HG03139 (cell line): Measurements from ENCODE around the gene LTF.
"Not testable (repeated sequence)": the region's sequence is repeated elsewhere in the genome, so short reads cannot be mapped to it uniquely, and the experiment has no call there.

ENCODE experiments used
- ATAC-seq: cut with Tn5 transposase; IDR thresholded peaks from one replicate; pipeline ENCODE4 v1.9.1; 2021; ENCODE audit not compliant: unreplicated experiment

LTF gene

DNA sequence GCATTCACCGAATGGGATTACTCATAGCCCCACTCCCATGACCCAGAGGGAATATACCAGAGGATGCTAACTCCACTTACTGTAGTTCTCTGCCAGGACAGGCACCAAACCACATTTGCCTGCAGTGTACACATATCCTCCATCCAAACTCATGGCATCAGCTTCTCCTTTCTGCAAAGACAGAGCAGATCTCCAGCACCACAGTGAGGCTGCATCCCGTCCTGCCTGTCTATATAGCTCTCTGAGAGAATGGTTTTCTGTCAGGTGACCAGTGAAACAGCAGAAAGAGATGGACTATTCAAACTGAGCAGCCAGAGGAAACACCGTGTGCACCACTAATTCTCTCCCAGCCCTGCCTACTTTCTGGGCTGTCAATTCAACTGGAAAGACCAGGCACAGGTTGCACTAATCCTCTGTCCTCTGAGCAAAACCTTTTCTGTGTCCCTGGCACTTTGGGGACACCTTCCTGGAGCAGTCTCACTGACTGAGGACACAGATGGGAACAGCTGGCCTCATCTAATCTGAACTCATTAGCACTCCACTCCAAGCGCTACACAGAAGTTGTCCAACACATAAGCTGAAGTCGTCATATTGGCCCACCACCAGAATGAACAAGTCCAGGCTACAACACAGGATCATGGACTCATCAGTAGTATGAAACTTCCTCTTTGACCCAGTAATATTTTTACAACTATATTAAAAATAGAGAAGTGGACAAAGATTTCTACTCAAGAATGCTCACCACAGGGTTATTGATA, 17.3 kb downstream of the LTF start:
- ATAC-seq = no peak

DNA sequence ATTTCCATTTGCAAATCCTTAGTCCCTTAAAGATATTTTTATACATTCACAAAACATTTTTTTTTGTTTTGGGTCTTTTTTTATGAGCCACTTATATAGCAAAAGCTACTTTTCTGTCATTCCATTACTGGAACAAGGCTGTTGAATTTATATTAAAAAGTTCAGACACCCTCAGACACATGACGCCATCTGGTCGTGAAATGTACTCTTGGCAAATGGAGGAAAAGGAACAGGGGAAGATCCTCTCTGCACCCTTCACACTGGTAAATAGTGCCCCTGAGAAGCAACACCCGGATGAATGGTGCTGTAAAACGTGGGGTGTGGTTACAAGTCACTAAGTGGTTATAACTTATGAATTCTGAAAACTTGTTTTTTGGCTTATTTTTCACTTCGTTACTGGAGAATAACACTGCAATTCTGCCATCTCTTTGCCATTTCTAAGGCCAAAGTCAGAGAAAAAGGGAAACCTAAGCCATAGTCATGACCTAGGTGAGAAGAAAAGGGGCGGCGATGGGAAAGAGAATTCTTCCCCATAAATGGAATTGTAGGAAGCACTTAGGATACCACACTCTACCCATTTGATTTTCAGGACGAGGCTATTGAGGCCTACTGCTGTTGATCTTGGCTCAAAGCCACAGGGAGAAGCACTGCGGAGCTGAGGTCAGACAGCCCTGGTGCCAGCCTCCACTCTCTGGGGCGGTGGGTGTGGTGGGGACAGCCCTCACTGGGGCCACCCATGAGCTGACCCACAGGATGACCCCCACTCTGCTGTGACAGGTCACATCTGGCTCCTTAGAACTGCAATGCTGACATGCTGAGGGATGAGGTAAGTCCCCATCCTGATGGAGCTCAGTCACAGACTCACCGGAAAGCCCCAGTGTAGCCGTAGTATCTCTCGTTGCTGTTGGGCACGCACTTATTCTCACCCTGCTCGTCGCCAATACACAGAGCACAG, 21.9 kb downstream of the LTF start:
- no peak for ATAC-seq

DNA sequence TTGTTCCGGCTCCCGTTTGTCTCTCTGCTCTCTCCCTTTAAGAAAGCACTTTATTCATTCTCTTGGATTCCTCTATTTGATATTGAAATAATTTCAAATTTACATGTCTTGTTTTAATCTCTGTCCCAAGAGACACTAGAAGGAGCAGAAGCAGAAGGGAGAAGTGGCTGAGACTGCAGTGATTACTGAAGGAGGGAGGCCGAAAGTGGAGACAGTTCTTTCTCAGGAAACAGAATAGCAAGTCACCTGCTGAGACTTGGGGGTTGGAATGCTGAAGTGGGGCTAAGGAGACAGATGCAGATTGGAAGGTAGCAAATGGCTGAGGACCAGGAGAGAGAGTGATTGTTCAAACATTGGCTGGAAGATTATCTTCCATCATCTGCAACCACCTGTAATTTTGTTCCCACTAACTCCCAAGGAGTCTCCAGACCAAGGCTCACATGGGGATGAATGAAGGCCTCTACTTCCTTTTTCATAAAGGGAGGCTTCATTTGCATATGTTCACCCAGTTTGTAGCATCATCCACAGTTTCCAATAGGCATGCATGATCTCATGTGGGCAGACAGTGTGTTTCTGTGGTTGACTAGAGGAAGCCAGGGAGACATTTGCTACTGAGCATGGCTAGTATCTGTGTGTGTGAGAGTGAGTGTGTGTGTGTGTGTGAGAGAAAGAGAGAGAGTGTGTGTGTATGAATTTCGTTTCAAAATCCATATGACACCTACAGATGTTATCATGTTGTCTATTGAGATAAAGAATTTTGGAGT, 24.0 kb downstream of the LTF start:
- peak; percentile 85 for ATAC-seq

DNA sequence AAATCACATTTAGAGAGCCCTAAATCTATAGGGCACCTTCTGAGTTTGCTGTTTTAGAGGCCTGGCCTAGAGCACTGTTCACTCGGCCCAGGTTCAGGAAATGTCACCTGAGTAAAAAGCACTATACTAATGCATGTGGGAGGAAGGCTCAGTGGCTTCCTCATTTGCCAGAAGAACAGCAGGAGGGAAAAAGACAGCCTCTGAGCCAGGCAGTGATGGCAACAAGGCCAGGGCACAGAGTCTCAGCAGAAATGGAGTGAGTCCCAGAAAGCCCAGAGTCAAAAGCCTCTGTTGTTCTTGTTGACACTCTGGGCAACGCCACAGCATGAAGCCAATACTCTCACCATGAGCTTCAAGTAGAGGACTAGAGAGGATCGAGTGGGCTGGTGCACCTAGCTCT, 25.9 kb downstream of the LTF start:
- ATAC-seq = no peak

DNA sequence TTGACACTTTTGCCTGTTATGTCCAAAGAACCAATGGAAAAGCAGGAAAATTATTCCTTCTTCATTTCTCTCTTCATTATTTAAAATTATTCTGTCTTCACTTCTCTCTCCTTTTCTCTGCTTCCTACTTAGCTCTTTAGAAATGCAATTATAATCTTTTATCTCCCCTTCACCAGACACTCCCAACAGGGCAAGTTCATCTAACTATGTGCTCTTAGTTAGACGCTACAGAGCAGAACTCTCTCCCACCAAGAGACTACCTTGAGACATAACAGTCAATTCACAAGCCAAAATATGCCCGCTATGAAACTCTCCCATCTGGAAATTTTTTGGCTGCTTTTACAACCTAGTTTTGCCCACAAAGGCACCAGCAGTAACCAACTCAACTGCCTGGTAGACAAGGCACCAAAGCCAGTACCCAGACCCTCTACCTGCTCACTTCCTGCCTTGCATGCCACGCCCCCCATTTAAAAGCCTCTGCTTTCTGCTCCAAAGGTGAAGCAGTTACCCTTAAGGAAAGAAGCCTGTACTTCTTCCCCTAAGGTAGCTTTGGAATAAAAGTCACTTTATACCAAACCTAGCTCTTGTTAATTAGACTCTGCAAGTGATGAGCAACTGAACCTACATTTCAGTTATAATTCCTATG, 29.5 kb downstream of the LTF start:
- no peak for ATAC-seq

DNA sequence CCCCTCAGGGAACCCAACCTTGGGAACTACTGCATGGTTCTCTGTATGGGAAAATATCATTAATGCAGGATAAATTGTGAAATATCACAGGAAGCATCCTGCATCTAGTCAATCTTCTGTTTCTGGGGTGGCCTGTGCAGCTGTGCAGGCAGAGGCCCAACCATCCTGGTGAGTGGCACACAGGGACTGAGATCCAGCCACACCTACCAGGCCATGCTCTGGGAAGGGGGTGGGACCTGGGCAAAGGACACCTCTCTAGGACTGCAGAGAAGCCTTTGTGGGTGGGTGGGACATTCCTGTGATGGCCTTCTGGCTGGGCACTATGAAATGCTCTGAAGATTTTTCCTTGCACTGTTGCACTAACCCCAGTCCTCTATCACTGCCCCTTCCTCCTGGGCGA, 30.9 kb downstream of the LTF start:
- ATAC-seq = no peak

DNA sequence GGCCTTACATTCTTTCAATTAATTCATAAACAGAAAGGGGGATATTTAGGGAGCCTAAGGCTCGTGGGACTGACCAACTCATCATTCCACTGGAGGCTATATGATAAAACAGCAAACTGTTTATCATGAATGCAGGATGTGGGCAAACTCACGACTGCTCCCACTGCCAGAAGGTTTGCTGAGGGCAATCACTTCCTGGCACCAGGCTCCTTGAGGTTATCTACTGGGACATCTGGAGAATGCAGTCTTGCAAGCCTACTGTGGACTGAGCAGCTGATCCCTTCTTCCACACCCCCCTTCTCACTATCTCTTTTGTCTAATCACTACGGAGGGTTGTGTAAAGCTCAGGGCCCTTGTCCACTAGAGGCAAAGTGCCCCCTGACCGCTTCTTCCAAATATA, 31.6 kb downstream of the LTF start:
- not testable (repeated sequence) for ATAC-seq

DNA sequence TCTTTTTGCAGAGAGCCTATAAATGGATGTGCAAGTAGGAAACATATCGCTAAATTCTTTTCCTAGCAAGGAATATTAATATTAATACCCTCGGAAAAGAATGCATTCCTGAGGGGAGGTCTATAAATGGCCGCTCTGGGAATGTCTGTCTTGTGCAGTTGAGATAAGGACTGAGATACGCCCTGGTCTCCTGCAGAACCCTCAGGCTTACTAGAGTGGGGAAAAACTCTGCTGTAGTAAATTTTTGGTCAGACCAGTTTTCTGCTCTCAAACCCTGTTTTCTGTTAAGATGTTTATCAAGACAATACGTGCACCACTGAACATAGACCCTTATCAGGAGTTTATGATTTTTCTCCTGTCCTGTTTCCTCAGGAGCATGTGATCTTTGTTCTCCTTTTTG, 32.8 kb downstream of the LTF start:
- not testable (repeated sequence) for ATAC-seq

DNA sequence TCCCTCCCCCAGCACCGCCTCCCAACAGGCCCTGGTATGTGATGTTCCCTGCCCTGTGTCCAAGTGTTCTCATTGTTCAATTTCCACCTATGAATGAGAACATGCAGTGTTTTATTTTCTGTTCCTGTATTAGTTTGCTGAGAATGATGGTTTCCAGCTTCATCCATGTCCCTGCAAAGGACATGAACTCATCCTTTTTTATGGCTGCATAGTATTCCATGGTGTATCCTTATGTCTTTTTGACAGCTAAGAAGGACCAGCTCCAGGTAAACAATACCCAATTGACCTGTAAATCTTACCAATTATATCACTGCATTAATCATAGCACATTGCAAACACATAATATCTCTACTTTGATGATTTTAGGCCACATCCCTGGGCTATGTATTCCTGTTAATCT, 33.8 kb downstream of the LTF start:
- ATAC-seq = not testable (repeated sequence)

DNA sequence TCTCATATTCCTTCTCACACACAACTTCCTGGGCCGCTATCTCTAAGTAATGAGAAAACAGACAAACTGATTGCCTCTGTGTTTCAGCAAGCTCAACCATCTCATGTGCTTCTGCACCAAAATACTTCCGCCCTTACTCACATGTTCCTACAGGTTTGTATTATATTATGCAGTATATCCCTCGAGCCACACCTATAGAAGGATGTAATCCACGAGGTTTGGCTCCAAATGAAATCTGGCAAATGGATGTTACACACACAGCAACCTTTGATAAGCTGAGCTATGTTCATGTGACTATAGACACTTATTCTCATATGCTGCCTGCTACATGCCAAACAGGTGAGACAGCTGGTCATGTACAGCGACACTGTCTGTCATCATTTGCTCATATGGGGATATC, 35.0 kb downstream of the LTF start:
- no peak for ATAC-seq

DNA sequence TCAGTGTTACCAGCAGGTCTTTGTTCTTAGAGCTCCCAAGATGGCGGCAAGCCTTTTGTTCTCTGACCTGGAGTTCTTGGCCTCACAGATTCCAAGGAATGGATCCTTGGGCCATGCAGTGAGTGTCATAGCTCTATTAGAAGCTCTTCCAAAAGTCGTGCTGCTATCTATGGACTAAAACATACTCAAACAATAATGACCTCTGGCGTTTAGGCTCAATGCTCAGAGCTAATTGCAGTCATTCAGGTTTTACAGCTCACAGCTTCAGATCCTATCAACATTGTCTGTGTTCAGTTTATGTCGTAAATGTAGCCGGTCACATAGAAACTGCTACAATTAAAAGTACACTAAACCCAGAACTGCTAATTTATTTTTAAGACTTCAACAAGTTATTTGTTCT, 35.5 kb downstream of the LTF start:
- no peak for ATAC-seq

DNA sequence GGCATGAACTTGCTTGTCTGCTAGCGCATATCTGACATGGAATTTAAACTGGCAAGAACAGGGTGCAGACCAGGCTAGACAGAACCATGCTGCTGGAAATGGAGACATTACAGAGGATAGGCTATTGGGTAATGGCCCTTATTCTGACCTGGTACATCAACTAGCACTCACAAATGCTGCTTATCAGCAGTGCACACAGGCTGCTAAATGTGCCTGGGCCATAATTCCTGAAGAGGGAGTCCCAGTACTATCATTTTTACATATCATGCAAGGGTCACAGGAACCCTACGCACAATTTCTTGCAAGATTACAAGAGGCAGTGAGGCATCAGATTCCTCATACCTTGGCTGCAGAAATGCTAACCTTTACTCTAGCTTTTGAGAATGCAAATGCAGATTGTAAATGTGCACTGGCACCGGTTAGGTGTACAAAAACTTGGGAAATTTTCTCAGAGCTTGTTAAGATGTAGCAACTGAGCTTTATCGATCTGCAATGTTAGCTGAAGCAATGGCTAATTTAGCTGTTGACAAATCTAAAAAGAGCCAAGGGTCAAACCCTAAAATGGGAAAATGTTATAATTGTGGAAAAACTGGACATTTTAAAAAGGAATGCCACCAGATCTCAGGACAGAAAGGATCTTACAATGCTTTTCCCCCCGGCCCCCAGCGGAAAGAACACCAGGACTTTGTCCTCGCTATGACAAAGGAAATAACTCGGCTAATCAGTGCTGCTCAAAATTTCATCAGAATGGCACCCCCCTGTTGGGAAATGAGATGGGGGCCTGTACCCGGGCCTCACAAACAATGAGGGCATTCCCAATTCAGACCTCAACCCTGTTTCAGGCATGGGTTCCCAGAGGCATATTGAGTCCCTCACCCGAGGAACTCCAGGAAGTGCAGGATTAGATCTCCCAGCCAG, 36.5 kb downstream of the LTF start:
- no peak for ATAC-seq

DNA sequence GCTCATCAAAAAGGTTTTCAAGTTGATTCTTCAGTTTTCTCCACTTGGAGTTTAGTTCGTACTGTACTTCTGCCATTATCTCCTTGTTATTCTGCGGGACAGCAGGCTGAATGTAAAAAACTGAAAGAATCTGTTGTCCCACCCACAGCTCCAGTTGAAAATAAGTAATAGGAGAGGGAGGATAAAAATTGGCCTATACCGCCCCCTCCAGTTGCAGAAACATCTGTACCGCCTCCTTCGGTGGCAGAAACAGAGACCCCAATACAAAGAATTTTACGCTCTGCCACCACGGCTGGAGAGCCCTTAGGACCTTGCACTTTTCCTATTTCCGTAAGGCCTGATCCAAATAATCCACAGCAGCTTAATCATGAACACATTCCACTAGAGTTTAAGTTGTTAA, 37.3 kb downstream of the LTF start:
- ATAC-seq = not testable (repeated sequence)

DNA sequence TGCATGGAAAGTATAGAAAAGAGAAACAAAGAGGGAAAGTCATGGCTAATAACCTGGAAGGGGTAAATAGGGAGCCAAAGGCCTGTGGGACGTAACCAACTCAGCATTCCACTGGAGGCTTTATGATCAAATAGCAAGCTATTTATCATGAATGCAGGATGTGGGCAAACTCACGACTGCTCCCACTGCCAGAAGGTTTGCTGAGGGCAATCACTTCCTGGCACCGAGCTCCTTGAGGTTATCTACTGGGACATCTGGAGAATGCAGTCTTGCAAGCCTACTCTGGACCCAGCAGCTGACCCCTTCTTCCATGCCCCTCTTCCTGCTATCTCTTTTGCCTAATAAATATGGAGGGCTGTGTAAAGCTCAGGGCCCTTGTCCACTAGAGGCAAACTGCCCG, 38.2 kb downstream of the LTF start:
- not testable (repeated sequence) for ATAC-seq

DNA sequence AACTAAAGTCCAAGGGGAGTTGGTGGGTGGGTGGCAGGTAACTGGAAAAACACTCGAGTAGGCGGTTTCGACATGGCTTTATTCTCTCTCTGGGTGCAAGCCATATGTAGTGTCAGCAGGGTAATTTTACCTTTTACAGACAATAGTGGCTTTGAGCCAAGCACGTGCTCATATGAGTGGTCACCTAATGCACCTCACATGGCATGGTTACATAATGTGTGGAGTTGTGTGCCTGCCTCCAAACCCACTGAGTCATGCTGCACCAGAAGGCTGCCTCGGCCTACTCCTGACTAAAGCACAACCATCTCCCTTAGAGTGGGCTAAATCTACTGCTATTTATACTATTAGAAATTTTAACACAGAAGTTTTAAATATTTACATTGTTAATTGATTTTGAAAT, 41.1 kb downstream of the LTF start:
- ATAC-seq = no peak

DNA sequence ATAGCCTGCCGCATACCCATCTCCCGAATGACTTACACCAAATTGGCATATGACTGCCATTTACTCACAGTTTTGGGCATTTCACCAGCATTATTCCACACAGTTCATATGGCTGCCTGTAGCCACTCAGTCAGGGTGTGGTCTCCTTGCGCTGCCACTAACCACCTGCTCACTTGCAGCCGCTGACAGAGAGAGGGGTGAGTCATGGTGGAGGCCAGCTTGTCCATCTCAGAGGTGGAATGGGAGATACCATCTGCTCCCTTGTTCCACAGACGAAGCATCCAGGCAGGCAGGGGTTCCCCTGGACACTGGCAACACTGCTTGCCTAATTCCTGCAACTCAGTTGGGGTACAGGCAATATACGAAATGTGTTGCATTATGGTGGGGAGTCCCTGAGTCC, 42.1 kb downstream of the LTF start:
- ATAC-seq = no peak

DNA sequence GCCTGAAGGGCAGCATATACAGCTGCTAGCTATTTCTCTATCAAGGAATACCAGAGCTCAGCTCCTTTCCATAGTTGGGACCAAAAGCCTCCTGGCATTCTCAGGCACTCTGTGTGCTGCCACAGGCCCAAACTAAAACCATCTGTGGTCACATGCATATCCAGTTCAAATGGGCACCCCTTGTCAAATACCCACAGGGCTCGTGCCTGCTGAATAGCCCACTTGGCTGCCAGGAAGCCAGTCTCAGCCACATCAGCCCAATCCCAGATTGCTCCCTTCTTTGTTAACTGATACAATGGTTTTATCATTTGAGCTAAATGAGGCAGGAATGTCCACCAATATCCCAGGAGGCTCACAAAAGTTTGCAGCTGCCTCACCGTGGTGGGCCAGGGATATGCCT, 43.8 kb downstream of the LTF start:
- no peak for ATAC-seq

DNA sequence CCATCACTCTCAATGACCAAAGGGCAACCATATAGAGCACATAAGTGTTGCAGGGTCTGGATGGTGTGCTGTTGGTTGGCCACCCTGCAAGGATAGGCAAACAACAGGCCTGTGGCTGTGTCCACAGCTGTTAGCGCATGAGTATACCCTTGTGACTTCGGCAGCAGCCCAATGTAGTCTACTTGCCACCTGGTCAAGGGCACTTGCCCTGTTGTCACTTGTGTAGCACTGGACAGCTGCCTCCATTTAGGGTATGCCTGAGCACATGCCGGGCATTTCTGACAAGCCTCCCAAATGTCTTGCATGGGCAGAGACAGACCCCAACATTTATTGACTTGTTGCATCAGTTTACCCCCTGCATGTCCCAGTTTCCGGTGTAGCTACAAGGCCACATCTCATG, 44.9 kb downstream of the LTF start:
- ATAC-seq = no peak

DNA sequence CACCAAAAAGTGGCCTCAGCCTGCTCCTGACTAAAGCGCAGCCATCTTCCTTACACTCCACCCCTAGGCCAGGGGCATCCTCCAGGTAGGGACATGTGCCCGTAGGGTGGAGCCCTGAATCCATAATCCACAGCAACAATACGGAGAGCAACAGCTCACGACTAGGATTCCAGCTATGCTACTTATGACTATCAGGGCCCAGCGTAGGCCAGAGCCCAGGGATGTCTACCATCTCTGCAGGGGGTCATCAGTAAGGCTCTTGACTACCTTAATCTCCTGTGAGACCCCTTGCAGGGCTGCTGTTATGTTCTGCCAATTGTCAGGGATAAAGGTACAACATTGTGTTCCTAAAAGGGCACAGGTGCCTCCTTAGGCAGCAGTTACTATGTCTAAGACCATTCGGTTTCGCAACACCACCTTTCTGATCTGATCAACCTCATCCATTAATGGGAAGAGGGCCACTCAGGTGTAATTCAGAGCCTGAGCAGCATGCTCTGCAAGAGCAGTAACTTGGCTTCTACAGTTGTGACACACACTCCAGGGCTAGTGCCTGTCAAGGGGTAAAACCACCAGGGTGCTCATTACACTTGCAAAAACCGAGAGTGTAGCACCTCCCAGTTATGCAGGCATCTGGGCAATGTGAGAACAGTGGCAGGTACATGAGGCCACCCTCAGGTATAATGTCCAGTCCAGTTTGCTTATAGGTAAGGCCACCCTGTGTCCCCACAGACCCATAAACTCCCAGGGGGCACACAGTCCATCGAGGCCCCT, 46.7 kb downstream of the LTF start:
- no peak for ATAC-seq
